HG03442 (cell line): ENCODE data around the gene NPFFR1.
A peak's percentile ranks its signal among the peaks of the same experiment; 100 is the strongest.

Experiments used
- ATAC-seq: cut with Tn5 transposase; IDR thresholded peaks from one replicate; pipeline ENCODE4 v1.9.1; 2021; ENCODE audit warnings: mild to moderate bottlenecking, moderate library complexity; ENCODE audit not compliant: unreplicated experiment

NPFFR1 gene

DNA sequence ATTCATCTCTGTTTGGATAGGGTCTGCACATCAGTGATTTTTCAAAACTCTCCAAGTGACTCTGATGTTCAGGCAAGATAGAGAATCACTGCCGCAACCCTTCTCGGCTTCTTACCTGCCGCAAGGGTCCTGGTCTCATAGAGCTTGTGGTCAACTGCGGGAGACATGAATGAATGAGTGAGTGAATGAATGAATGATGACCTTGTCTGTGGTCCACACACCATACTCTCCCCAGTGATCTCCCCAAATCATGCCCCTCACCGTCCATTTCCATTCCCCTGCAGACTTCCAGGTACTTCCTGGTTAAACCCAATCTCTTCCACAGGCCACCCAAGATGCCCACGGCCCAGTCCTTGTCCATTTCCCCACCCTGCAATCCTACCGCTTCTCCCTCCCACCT, 5.9 kb upstream of the NPFFR1 start:
- ATAC-seq: no peak

DNA sequence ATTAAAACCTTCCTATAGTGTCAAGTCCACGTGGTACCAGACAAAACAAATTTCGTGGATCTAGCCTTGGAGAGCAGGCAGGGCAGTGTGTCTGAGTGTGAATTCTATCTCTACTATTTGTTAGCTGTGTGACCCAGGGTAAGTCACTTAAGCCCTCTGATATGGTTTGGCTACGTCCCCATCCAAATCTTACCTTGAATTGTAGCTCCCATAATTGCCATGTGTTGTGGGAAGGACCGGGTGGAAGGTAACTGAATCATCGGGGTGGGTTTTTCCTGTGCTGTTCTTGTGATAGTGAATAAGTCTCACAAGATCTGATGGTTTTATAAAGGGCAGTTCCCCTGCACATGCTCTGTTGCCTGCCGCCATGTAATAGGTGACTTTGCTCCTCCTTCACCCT, 2.8 kb upstream of the NPFFR1 start:
- ATAC-seq: no peak

- no peak for ATAC-seq
Observed at GRCh38 chr10:70285476-70285831, 1.6 kb upstream of the NPFFR1 start.

- ATAC-seq: no peak
Observed at GRCh38 chr10:70284542-70285475, 1.0 kb upstream of the NPFFR1 start.

DNA sequence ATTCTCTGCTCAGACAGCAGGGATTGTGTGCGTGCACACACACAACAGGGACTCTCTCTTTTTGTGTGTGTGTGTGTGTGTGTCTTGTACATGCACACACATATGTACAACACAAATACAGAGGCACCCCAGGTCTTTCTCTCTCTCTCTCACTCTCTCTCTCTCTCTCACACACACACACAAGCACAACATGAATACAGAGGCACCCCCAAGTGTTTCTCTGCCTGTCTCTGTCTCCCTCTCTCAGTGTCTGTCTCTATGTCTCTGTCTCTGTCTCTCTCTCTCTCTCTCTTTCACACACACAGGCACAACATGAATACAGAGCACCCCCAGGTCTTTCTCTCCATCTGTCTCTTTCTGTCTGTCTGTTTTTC, 746 bp downstream of the NPFFR1 start:
- ATAC-seq: no peak

GRCh38 chr10:70281609-70282008, 2.2 kb downstream of the NPFFR1 start:
- no peak for ATAC-seq

DNA sequence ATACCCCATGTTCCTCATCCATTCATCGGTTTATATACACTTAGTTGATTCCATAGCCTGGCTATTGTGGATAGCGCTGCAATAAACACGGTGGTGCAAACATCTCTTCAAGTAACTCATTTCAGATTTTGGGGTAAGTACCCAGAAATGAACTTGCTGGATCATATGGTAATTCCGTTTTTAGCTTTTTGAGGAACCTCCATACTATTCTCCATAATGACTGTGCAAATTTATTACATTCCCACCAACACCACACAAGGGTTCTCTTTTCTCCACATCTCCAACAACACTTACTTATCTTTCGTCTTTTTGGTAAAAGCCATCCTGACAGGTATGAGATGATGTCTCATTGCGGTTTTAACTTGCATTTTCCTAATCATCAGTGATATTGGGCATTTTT, 3.7 kb downstream of the NPFFR1 start:
- no peak for ATAC-seq

- ATAC-seq: no peak
Observed at GRCh38 chr10:70277396-70278030, 6.3 kb downstream of the NPFFR1 start.

DNA sequence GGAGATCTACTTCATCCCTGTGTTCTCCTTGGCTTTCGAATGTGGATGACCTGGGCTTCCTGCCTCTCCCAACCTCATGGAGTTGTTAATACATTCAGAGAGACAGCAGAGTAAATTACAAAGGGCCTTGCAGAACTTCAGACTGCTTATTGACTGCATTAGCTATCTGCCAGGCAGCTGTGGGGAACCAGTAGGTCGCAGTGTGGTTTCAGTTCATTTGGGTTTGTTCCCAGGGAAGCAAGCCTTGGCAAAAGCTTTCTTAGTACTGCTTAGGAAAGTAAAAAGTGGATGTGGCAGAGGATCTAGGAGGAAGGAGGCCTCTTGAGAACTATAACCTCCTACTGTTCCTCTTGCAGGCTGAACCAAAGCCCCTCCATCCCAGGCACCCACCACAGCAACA, 9.2 kb downstream of the NPFFR1 start:
- no peak for ATAC-seq

DNA sequence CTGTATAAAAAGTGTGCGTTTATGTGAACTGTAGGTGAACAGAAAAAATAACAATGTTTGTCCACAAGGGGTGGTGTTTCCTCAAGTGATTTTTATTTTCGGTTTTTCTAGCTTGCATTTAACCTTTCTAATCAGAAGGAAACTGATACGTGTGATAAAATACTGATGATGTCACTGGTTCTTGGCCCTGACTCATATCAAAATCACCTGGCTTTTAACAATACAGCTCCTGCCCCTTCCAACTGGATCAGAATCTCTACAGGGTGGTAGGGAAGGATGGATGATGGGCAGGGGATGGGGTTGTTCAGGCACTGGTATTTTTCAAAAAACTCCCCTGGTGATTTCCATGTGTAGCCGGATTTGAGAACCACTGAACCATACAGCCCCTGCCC, 10.9 kb downstream of the NPFFR1 start:
- ATAC-seq: peak; percentile 55

DNA sequence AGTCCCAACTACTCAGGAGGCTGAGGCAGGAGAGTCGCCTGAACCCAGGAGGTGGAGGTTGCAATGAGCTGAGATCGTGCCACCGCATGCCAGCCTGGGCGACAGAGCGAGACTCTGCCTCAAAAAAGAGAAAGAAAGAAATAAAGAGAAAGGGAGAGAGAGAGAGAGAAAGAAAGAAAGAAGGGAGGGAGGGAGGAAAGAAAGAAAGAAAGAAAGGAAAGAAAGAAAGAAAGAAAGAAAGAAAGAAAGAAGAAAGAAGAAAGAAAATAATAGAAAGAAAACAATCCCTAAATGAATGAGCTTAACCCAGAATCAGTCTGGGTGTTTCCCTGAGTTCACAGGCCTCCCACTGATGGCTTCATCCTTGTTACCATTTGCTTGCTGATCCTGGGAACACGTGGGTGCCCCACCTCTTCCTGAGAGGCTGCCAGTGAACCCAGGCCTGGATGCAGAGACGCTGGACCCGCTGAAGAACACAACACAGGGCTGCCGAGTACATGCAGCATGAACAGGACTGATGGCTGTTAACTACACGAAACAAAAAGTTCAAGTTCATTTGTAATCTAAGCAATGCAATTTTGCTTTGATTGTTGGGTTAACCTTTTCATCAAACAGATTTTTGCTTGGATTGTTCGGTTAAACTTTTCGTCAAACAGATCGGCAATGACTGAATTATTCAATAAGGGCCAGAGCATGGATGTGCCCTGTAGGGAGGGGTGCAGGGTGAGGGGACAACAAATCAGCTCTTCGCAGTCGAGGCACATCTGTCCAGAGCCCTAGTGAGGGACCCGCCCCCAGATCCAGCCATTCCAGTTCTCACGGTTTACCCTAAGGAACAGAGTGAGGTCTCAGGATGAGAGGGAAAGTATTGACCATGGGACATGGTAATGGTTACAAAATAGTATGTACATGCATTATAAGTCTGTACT, 11.5 kb downstream of the NPFFR1 start:
- ATAC-seq: no peak

DNA sequence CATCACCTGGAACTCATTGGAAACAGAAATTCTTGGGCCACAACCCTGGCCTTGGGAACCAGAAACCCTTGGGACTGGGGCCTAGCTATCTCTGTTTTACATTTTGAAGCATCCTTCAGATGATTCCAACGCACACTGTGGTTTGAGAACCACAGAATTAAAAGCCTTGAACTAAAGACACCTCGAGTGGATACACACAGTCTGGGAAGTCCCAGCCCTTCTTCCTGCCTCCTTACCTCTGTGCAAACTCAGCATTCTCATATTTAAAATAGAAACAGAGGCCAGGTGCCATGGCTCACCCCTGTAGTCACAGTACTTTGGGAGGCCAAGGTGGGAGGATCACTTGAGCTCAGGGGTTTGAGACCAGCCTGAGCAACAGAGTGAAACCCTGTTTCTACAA, 12.9 kb downstream of the NPFFR1 start:
- no peak for ATAC-seq

DNA sequence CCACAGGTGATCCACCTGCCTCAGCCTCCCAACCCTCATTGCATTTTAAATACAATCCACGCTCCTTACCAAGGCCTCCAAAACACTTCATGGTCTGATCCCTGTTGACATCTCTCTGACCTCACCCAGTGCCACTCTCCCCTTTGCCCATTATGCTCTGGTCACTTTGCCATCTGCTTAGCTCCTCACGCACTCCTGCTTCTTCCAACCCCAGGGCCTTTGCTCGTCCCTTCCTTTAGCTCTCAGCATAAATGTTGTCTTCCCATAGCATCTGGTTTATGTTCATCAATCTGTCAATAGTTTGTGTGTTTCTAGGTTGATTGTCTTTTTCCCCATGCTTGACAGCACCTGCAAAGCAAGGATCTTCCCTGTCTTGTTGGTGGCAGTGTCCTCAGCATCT, 14.1 kb downstream of the NPFFR1 start:
- no peak for ATAC-seq

- ATAC-seq: no peak
Observed at GRCh38 chr10:70268376-70268775, 15.4 kb downstream of the NPFFR1 start.

DNA sequence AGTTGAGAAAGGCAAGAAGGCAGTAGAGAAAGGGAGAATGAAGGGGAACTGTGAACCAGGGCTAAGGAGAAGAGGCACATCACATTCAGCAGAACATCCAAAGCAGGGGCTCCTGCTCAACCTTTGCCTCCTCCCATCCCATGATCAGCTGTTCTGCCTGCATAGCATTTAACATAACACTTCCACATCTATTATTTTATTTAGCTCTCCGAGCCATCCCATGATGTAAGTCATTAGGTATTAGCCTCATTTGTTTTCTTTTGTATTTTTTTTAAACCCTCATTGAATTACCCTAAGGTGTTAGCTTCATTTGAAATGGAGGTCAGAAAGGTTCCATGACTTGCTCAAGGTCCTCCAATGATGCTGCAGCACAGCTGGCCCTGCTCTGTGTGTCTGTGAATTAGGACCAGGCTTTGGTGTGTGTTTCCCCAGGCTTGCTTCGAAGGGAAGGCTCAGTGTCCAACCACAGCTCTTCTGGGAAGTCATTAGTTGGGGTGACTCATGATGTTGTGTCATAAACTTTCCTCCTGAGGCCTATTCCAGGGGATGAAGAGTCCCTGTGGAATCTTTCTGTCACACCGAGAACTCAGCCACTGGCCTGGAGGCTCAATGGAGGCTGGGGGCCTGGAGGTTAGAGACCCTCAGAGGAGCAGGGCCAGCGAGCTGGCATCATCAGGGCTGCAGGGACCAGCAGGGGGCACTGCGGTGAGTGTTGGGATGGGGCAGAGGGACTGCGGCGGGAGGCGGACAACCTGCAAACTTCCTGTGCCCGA, 16.5 kb downstream of the NPFFR1 start:
- ATAC-seq: no peak

DNA sequence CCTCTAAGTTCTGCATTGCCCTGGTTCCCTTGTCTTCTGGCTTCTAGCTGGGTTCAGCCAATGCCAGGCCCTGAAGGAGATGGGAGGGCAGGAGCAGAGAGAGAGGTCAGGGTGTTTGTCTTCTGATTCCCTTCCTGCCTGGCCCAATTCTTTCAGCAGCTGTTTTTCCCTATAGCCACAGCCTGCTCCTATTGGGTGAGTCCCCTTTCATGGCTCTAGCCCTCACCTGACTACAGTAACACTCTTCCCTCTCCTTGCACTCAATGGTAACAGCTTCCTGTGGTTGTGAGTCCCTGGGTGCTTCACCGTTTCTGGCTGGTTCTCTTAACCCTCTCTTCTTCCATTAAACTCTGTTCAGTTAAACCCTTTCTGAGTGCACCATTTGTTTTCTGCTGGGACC, 17.1 kb downstream of the NPFFR1 start:
- no peak for ATAC-seq

- ATAC-seq: no peak
Observed at GRCh38 chr10:70266056-70266455, 17.7 kb downstream of the NPFFR1 start.

DNA sequence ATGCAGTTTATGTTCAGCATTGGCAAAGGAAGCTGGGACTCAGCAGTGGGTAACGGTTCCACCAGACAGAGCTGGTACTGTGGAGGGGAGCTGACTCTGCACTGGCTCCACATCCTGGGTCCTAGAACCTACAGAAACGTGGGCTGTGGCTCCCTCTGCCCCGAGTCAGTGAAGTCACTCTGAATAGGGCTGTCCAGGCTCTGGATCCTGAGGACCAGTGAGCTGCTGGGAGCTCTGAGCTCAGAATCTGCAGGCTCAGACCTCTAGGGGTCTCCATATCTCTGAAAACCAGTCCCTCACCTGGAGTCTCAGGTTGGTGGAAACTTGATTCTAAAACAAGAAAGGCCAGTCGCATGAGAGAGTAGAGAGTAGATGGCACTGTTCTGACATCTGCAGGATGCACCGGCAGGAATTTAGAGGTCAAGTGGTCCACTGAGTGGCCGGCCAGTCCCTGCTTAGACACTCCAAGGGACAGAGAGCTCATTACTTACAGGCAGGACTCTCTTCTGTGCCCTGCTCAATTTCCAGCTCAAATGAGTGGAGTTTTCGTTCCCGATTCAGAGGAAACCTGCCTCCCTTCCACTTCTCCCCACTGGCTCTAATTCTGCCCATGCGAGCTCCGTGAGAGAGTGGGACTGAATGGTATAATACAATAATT, 18.6 kb downstream of the NPFFR1 start:
- no peak for ATAC-seq

- no peak for ATAC-seq
Observed at GRCh38 chr10:70260734-70261133, 23.1 kb downstream of the NPFFR1 start.

DNA sequence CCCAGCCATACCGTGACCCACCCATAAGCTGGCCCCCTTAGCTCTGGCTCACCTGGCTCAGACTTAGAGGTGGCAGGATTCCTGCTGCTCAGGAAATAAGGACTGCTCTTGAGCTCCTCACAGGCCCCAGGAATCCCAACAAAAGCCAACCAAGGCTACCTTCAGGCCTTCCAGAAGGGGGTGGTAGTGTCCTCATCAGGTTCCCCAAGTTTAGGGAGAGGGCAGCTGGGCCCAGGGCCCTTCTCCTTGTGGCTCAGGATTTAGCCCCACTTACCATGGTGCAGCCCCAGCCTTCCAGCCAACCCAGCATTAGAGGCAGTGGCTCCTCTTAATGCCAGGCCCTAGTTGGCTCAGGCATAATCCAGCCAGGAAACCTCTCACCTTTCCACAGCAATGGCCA, 23.5 kb downstream of the NPFFR1 start:
- ATAC-seq: no peak
